HL-60 (cell line): Measurements from ENCODE around the gene SENP1.

Experiments used
- SPI1 ChIP-seq: IDR thresholded peaks from 2 replicates; pipeline ENCODE4 v1.6.1; 2012; ENCODE audit warnings: low read depth, mild to moderate bottlenecking, borderline replicate concordance
- TF ChIP-seq, protein P1 (sequence below): IDR thresholded peaks from one replicate; pipeline ENCODE4 v1.5.1; 2011; ENCODE audit warnings: low read length, control low read depth, inconsistent platforms; ENCODE audit not compliant: insufficient read depth

DNA sequence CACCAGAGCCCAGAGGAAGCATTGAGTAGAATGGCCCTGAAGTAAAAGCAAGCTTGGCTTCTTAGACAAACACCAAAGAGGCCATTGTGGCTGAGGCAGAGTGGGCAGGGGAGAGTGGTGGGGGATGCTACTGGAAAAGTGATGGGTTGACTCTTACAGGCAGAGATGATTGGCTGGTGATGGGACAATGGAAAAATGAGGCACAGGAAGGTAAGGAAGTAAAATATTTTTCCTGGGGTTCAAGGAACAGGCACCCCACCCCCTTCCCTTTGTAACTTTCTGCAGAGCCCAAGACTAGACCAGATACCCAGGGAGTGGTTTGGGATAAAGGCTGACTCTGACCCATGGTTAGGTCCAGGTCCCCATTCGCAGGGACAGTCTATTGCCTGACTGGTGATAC lies 66.7 kb downstream of the SENP1 start:
- TF ChIP-seq, protein P1, sequence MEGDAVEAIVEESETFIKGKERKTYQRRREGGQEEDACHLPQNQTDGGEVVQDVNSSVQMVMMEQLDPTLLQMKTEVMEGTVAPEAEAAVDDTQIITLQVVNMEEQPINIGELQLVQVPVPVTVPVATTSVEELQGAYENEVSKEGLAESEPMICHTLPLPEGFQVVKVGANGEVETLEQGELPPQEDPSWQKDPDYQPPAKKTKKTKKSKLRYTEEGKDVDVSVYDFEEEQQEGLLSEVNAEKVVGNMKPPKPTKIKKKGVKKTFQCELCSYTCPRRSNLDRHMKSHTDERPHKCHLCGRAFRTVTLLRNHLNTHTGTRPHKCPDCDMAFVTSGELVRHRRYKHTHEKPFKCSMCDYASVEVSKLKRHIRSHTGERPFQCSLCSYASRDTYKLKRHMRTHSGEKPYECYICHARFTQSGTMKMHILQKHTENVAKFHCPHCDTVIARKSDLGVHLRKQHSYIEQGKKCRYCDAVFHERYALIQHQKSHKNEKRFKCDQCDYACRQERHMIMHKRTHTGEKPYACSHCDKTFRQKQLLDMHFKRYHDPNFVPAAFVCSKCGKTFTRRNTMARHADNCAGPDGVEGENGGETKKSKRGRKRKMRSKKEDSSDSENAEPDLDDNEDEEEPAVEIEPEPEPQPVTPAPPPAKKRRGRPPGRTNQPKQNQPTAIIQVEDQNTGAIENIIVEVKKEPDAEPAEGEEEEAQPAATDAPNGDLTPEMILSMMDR: no peak
- no peak for TF ChIP-seq SPI1
